ELF-1 (cell line): ENCODE results near the gene COPZ1.
"Not testable (repeated sequence)": the region's sequence is repeated elsewhere in the genome, so short reads cannot be mapped to it uniquely, and the experiment has no call there.

Experiments used
- DNase-seq: peaks from one replicate; pipeline ENCODE4 v3.0.0-alpha.2; 2016; ENCODE audit warnings: low read depth, low spot score

The COPZ1 gene

GRCh38 chr12:54294152-54294952 is 30.6 kb upstream of the COPZ1 start:
- peak; percentile 83 for DNase-seq

DNA sequence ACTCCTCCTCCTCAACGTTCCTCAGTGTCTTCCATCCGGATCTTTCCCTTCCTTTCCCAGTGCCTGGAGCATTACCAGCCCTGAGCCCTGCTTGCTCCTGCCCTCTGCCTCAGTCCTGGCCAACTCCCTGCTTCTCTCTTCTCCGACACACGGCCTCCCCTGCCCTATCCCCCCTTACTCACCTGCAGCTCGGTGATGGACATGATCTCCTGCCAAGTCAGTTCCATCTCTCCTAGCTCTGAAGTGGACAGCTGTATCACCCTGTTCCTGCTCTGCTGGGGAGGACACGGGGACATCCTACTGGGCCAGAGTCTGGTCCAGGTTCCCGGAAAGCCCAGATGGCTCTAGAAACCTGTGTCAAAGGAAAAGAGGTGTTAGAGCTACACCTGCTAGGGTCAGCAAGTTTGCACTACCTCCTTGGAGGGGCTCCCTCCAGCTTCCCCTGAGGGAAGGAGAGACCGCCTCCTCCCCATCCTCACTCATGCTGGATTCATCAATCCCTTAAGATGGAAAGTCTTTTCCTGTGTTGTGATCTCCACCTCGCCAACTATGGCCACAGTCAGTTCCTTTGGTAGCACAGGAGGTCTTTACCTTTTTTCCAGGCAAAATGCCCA is 29.9 kb upstream of the COPZ1 start:
- no peak for DNase-seq

DNA sequence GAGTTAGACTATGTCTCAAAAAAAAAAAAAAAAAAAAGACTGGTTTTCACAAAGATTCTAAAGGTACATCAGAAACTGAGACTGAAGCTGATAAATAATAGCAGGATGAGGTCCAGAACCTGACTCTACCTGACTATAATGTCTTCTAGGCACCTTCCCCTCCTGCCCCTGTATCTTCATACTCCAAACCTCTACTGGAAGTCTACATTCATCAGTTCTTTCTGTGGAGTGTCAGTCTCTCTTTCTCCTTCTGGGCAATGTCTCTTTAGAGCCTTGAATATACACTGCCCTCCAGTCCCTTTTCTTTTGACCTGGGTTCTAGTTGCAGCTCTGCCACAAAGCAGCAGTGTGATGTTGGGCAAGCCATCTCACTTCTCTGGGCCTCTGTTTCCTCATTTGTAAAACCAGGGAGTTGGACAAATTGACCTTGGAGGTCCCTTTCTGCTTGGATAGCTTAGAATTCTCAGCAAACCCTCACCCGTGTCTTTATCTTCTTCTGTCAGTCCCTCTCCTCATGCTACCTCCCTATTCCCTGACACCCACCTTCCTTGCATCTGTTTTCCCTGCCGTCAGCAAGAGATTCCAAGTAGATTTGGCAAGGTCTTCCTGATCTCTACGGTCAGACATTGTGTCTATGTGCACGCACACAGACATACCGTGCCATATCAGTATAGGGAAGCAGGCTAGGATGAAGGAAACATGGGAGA is 28.4 kb upstream of the COPZ1 start:
- no peak for DNase-seq

DNA sequence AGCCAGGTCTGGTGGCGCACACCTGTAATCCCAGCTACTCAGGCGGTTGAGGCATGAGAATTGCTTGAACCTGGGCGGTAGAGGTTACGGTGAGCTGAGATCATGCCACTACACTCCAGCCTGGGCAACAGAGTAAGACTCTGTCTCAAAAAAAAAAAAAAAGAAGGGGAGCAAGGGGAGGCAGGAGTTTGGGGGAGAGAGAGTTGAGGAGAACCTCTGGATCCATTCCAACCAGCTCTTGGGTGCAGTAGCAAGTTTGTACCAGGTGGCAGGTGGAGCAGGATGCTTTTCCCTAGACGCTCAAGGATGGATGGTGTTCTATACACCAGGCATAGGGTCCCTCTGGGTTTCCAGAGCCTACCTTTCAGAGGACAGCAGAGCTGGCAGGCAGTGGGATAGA is 26.0 kb upstream of the COPZ1 start:
- no peak for DNase-seq

- DNase-seq, result no peak
Observed at GRCh38 chr12:54299515-54300224, 25.3 kb upstream of the COPZ1 start.

DNA sequence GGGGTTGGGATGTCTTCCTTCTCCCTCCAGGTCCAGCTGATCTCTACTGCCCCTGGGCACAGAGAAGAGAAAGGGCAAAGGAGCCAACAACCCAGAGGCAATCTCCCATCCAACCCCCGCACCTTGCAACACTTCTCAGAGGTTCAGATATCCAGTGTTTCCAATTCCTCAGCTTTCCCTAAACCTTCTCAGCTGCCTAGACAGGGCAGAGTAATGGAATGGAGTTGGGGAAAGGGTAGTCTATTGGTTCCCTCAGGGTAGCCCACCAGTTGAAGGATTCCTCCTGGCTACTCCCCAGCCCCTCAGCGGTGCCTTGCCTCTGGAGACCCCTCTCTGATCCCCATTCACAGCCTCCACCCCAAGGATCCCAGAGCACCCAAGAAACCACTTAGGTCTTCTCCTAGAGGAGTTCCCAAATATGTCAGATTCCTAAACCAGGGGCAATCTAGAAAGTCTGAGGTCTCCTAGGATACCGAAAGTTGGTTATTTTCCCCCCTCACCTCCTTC is 24.7 kb upstream of the COPZ1 start:
- DNase-seq, result peak; percentile 46

DNA sequence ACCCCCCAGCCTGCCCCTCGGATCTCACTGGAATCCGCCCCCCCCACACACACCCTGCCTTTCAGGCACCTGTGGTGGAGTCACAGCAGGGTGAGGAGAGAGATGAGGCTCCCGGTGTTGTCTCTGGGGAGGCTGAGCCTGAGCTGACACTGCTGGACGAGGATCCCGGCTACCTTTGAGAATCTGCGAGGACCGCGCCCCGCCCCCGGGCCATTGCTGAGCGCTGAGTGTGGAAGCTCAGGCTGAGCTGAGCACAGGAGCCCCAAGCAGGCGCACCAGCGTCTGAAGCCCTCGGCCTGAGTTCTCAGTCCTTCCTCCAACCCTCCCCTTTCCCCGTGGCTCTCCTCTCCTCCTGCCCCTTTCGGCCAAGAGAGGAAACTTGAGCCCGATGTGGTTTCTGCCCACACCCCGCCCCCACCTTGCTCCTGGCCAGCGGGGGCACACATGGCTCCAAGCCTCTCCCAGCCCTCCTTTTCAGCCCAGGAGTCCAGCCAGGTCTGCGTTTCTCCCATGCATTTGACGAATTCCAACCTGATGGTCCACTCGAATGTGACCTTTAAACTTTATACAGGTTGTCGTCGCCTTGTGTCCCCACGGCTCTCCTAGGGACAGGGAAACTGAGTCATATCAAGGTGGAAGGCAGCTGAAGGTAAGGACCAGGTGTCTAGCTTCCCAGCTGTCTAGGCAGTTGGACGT is 24.1 kb upstream of the COPZ1 start, which contains the start of gene NFE2:
NFE2 (minus strand) TSS at position 284 of the 696 bp plus-strand sequence. CDS start 5,767 bp downstream, outside the sequence.
- DNase-seq, result peak; percentile 98

DNA sequence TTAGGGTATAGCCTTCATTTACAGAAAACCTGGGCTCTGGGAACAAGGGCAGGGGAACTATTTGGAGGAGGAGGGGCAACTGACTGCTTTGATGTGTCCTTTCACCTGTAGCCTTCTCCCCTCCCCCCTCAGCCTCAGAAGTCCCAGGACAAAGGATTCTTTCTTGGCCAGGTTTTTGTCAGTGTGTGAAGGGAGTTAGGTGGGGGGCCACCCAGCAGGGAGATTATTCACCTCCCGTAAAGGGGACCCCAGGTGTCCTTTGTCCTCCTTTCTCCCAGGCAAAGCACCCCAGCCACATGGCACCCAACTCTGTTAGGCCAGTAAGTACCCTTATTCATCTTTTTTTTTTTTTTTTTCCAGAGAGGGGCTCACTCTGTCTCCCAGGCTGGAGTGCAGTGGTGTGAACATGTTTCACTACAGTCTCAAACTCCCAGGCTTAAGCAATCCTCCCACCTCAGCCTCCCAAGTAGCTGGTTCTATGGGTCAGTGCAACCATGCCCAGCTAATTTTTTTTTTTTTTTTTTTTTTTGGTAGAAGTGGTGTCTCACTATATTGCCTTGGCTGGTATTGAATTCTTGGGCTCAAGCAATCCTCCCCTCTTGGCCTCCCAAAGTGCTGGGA is 23.4 kb upstream of the COPZ1 start:
- DNase-seq, result peak; percentile 84

GRCh38 chr12:54303640-54304039 is 21.3 kb upstream of the COPZ1 start:
- no peak for DNase-seq

- DNase-seq, result peak; percentile 45
Observed at GRCh38 chr12:54304187-54304810, 20.6 kb upstream of the COPZ1 start.

- no peak for DNase-seq
Observed at GRCh38 chr12:54306925-54307741, 17.8 kb upstream of the COPZ1 start.

DNA sequence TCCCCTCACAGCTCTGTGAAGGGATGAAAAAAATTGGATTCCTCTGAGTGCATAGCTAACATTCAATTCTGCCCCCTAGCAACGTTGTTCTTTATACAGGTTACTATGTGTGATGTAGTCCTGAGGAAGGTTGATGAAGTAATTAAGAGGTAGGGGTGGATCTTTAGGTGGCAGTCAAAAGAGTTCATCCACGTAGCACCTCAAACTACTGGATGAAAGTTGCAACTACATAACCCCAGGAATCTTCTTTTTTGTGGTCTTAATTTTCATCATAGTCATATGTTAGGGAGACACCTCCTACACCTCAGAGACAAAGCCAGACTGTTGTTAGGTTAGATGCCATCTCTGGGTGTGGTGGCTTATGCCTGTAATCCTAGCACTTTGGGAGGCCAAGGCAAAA is 13.9 kb upstream of the COPZ1 start:
- DNase-seq, result no peak

GRCh38 chr12:54312309-54312708 is 12.6 kb upstream of the COPZ1 start:
- DNase-seq, result not testable (repeated sequence)

DNA sequence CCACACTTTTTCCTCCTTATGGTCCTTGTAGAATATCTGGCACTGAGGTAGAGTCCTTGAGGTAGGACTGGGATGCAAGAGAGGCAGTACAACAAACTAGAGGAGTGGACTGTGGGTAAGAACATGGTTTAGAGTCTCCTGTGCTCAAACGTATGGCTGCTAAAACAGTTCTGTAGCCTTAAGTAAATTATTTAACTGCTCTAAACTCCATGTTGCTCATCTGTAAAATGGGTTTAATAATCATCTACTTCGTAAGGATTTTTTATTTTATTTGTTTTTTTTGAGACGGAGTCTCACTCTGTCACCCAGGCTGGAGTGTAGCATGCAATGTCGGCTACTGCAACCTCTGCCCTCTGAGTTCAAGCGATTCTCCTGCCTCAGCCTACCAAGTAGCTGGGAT is 3.6 kb upstream of the COPZ1 start:
- no peak for DNase-seq

DNA sequence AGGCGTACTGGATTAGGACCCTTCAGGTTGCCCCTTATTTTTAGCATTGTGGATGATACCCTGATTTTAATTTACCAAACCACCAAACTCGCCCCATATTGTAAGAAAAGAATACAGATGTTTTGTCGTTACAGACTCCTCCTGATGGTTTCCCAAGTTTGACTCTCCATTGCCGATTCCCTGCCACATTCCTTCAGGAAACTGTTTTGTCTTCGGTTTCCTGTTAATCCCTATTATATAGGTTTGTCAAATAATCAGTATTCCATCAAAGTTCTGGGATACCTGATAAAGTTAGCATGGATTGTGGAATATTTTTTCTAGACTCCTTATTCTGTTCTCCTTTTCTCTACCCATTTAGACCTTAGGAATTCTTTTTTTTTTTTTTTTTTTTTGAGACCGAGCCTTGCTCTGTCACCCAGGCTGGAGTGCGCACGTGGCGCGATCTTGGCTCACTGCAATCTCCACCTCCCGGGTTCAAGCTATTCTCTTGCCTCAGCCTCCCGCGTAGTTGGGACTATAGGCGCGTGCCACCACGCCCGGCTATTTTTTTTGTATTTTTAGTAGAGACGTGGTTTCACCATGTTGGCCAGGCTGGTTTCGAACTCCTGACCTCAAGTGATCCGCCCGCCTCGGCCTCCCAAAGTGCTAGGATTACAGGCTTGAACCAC is 645 bp downstream of the COPZ1 start:
- DNase-seq, result not testable (repeated sequence)

DNA sequence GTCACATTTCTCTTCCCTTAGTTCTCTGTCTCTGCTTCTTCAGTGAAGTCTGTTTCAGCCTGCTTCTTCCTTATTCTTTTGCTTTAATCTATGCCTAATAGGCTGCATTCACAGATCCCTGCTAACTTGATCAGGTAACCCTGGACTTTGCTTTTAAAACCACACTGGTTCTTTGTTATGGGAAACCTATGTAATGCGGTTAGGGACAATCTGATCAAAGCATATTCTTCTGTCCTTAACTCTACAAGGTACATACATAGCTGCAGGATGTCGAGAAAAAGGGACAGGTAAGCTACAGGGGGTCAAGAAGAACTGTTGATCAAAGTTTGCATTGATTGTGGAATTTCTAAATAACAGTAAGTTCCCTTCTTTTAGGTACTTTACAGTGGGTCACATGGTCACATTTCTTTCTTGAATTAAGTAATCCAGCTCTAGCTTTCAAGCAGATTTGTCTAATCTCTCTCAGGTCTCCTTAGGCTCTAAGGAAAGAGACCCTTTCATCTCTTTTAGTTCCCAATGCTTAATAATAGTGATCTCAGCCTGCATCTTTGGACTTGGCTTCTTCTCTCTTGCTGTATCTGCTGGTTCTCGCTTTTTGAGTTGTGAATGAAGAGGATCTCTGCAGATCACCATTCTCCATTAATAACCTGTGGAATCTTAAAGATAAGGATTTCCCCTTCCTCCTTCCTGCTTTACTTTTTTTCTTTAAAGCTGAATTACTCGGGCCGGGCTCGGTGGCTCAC is 3.8 kb downstream of the COPZ1 start:
- no peak for DNase-seq

DNA sequence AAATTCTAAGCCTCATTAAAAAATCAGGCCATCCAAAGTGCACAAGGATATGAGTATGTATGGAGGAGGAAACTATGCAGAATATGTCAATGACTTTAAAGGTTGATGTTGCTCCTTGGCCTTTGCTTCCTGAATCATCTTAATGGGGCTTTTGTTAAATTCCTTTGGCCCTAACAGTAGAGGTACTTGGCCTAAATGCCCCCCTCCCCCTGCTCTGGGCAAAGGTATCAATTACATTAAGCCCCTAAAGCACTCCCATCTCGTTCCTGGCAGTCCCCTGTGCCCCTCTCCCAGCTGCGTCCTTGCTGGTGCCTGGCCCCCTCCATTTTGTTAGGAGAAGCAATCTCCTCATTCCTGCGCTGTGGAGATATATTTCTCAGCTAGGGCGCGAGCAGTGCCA is 4.8 kb downstream of the COPZ1 start:
- no peak for DNase-seq

GRCh38 chr12:54330442-54330841 is 5.5 kb downstream of the COPZ1 start:
- peak; percentile 55 for DNase-seq
